Measurements from ENCODE around the gene RAMP1. TPM values are rescaled to one million over a fixed set of nuclear protein-coding genes. Genes with fewer than 3 reads are reported as not detected.
A peak's percentile ranks its signal among the peaks of the same experiment; 100 is the strongest.

Gene RAMP1
- total and polyA plus RNA-seq, 2 of the 4 experiments (the other 2 are of a cell fraction): 15.8 to 77.1 TPM

GRCh38 chr2:237873421-237873831 lies 14.0 kb downstream of the RAMP1 start:
- no peak overlapping the region for H3K56ac ChIP-seq (ENCODE audit: extremely low read depth, insufficient read depth, low read length)
- ATAC-seq (ENCODE audit: low read depth) (no peak), DNase-seq (no peak)
- no peak overlapping the region for H4K91ac ChIP-seq (ENCODE audit: insufficient read depth, low read depth, low read length)
- dilution Hi-C loops (cut with HindIII; ENCODE audit: low sequenced_read_pairs, unreplicated experiment) (no loop called here), in situ Hi-C loops (cut with MboI; ENCODE audit: low sequenced_read_pairs) (no loop called here), intact Hi-C loops (cut with micrococcal nuclease) (no loop called here)
- H3K4ac ChIP-seq (ENCODE audit: low read depth, low read length): no peak overlapping the region; the same call in 1 of the 2 replicates
- no peaks in the 10 kb centered on the region for H3K36me3 ChIP-seq (ENCODE audit: control insufficient read depth, insufficient read depth, low read length)
- H3K9ac ChIP-seq (ENCODE audit: low read depth, low read length): no peak overlapping the region
- H3K27me3 ChIP-seq (ENCODE audit: control insufficient read depth, insufficient read depth, low read length): no peaks in the 10 kb centered on the region
- H3K23ac ChIP-seq (ENCODE audit: low read depth, low read length): no peak overlapping the region
- H2BK20ac ChIP-seq (ENCODE audit: low read depth, low read length): no peak overlapping the region; the same call in 1 of the 2 replicates
- no TSS peak for BruUV-seq (replicated peaks)
- H3K18ac ChIP-seq (ENCODE audit: low read depth, low read length): no peak overlapping the region
- no peak overlapping the region; the same call in 2 of the 3 replicates for H2BK15ac ChIP-seq (ENCODE audit: low read depth, low read length)
- no peak overlapping the region for H3K27ac ChIP-seq (ENCODE audit: insufficient read depth, low read length)
- ChIA-PET CTCF (no interaction called here), POLR2A (ENCODE audit: unreplicated experiment) (no interaction called here)
- peak overlapping the region; percentile 8 for H2AFZ ChIP-seq (replicated peaks; ENCODE audit: low read length, poor library complexity)
- no peak overlapping the region for H2AK9ac ChIP-seq (replicated peaks; ENCODE audit: low read depth, low read length, poor library complexity)
- H3K4me3 ChIP-seq (ENCODE audit: insufficient read depth, low read depth, low read length): no peak overlapping the region
- H4K5ac ChIP-seq (ENCODE audit: low read depth, low read length): no peak overlapping the region
- H2BK120ac ChIP-seq (ENCODE audit: low read depth, low read length): peak overlapping the region; percentile 30; the same call in 1 of the 2 replicates
- no peaks in the 10 kb centered on the region for H3K9me3 ChIP-seq (ENCODE audit: control insufficient read depth, insufficient read depth, low read length)
- peak overlapping the region; percentile 2; the same call in 1 of the 2 replicates for H2AK5ac ChIP-seq (ENCODE audit: low read depth, low read length)
- H4K20me1 ChIP-seq (ENCODE audit: insufficient read depth, low read length): no peaks in the 10 kb centered on the region
- H4K8ac ChIP-seq (ENCODE audit: low read depth in 2 of 2, low read length in 2 of 2): peak overlapping the region in 1 of 2 experiments; percentile 4; a peak in 1 of 4 replicates
- H3K4me2 ChIP-seq (ENCODE audit: low read depth, low read length): no peak overlapping the region
- peak overlapping the region; percentile 3; the same call in 1 of the 2 replicates for H3K14ac ChIP-seq (replicated peaks; ENCODE audit: low read depth, low read length)
- 30% methylated on average over 2 of the region's 11 CpGs; no CpG with 5 or more reads in 1 of the 2 experiments for WGBS, 2 experiments (ENCODE audit: extremely low coverage in 2 of 2, insufficient read length in 1 of 2)
- no peak overlapping the region for H2BK5ac ChIP-seq (ENCODE audit: low read depth, low read length, poor library complexity, severe bottlenecking)
- TF ChIP-seq RAD21 (IDR thresholded peaks at IDR 0.05; ENCODE audit: low read length) (no peak), POLR2A (IDR thresholded peaks at IDR 0.05; ENCODE audit: low read depth, low read length) (no peak), BHLHE40 (IDR thresholded peaks at IDR 0.05; ENCODE audit: low read depth, low read length) (no peak), CTCF (conservative IDR thresholded peaks at IDR 0.05; ENCODE audit: low read depth, low read length) (no peak), RCOR1 (IDR thresholded peaks at IDR 0.05; ENCODE audit: insufficient replicate concordance, low read length) (no peak), CEBPB (IDR thresholded peaks at IDR 0.05; ENCODE audit: low read depth, low read length) (no peak), MXI1 (IDR thresholded peaks at IDR 0.05; ENCODE audit: borderline replicate concordance, low read depth, low read length) (no peak), CHD1 (IDR thresholded peaks at IDR 0.05; ENCODE audit: low read depth, low read length) (no peak), NFE2L2 (IDR thresholded peaks at IDR 0.05; ENCODE audit: low read depth, low read length) (no peak), MAFK (IDR thresholded peaks at IDR 0.05; ENCODE audit: low read depth, low read length) (no peak), RFX5 (IDR thresholded peaks at IDR 0.05; ENCODE audit: low read depth, low read length) (no peak), FOS (IDR thresholded peaks at IDR 0.05; ENCODE audit: low read depth, low read length) (no peak), MAZ (IDR thresholded peaks at IDR 0.05; ENCODE audit: borderline replicate concordance, low read depth, low read length) (no peak), SMC3 (IDR thresholded peaks at IDR 0.05; ENCODE audit: low read depth, low read length) (no peak)
- TF ChIP-seq, protein P1, sequence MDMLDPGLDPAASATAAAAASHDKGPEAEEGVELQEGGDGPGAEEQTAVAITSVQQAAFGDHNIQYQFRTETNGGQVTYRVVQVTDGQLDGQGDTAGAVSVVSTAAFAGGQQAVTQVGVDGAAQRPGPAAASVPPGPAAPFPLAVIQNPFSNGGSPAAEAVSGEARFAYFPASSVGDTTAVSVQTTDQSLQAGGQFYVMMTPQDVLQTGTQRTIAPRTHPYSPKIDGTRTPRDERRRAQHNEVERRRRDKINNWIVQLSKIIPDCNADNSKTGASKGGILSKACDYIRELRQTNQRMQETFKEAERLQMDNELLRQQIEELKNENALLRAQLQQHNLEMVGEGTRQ (IDR thresholded peaks at IDR 0.05; ENCODE audit: low read depth, low read length): no peak
- TF ChIP-seq, protein P2, sequence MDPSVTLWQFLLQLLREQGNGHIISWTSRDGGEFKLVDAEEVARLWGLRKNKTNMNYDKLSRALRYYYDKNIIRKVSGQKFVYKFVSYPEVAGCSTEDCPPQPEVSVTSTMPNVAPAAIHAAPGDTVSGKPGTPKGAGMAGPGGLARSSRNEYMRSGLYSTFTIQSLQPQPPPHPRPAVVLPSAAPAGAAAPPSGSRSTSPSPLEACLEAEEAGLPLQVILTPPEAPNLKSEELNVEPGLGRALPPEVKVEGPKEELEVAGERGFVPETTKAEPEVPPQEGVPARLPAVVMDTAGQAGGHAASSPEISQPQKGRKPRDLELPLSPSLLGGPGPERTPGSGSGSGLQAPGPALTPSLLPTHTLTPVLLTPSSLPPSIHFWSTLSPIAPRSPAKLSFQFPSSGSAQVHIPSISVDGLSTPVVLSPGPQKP (IDR thresholded peaks at IDR 0.05; ENCODE audit: borderline replicate concordance, low read depth, low read length): no peak
- no peaks in the 10 kb centered on the region; the same call in 1 of the 2 replicates for H3K9me1 ChIP-seq (ENCODE audit: insufficient read depth, low read length)
- peaks cover 31% of the 10 kb centered on the region for H3K4me1 ChIP-seq (ENCODE audit: control insufficient read depth, insufficient read depth, low read length)
- peaks cover 0 to 6% of the 10 kb centered on the region in 2 experiments; a peak in 1 of 4 replicates for H3K79me1 ChIP-seq (ENCODE audit: low read depth in 1 of 2, low read length in 2 of 2)
